SK-N-SH treated with all-trans-retinoic acid at 6 μM for 48 hours (cell line): ENCODE measurements around the gene DCDC2.
A peak's percentile ranks its signal among the peaks of the same experiment; 100 is the strongest.
"Not testable (repeated sequence)": the region's sequence is repeated elsewhere in the genome, so short reads cannot be mapped to it uniquely, and the experiment has no call there.

Source experiments
- ATAC-seq: fragments of 200-7000 bp; cut with Tn5 transposase; 3 replicates; pipeline ENCODE4 v1.9.1; 2020; ENCODE audit warnings: mild to moderate bottlenecking, moderate library complexity
- ARNTL ChIP-seq: fragments of 450-650 bp; formaldehyde crosslinking; IDR thresholded peaks from 2 replicates; pipeline ENCODE4 v1.5.0; 2020; ENCODE audit warnings: low read depth, mild to moderate bottlenecking, moderate library complexity, borderline replicate concordance
- BACH2 ChIP-seq: fragments of 250-450 bp; sonication (Bioruptor Pico); IDR thresholded peaks from 2 replicates; pipeline ENCODE4 v1.9.0; 2021; ENCODE audit warnings: mild to moderate bottlenecking, borderline replicate concordance
- CREB5 ChIP-seq: fragments of 250-450 bp; sonication (Bioruptor Pico); IDR thresholded peaks from 2 replicates; pipeline ENCODE4 v1.5.1; 2020; ENCODE audit warnings: low read depth, mild to moderate bottlenecking, moderate library complexity
- CSRNP3 ChIP-seq: fragments of 250-450 bp; sonication (Bioruptor Pico); IDR thresholded peaks from 2 replicates; pipeline ENCODE4 v1.5.1; 2021; ENCODE audit warnings: mild to moderate bottlenecking, moderate library complexity
- ESRRG ChIP-seq: fragments of 250-450 bp; sonication (Bioruptor Pico); IDR thresholded peaks from 2 replicates; pipeline ENCODE4 v1.6.1; 2021; ENCODE audit warnings: mild to moderate bottlenecking
- GLIS3 ChIP-seq: fragments of 250-450 bp; sonication (Bioruptor Pico); IDR thresholded peaks from 2 replicates; pipeline ENCODE4 v1.5.0; 2020; ENCODE audit warnings: mild to moderate bottlenecking, moderate library complexity
- ISL1 ChIP-seq: fragments of 250-450 bp; sonication (Bioruptor Pico); IDR thresholded peaks from 2 replicates; pipeline ENCODE4 v2.1.2; 2022; ENCODE audit warnings: mild to moderate bottlenecking, moderate library complexity
- OSR1 ChIP-seq: fragments of 250-450 bp; sonication (Bioruptor Pico); IDR thresholded peaks from 2 replicates; pipeline ENCODE4 v1.8.0; 2022; ENCODE audit warnings: moderate library complexity, mild to moderate bottlenecking, inconsistent platforms
- PATZ1 ChIP-seq: fragments of 250-450 bp; sonication (Bioruptor Pico); IDR thresholded peaks from 2 replicates; pipeline ENCODE4 v1.8.0; 2020; ENCODE audit warnings: mild to moderate bottlenecking, moderate library complexity, borderline replicate concordance
- PPARA ChIP-seq: fragments of 250-450 bp; sonication (Bioruptor Pico); IDR thresholded peaks from 2 replicates; pipeline ENCODE4 v1.5.0; 2020; ENCODE audit warnings: mild to moderate bottlenecking, borderline replicate concordance
- RARB ChIP-seq: fragments of 250-450 bp; sonication (Bioruptor Pico); IDR thresholded peaks from 2 replicates; pipeline ENCODE4 v1.8.0; 2021; ENCODE audit warnings: mild to moderate bottlenecking, moderate library complexity
- SNAI2 ChIP-seq: fragments of 250-450 bp; sonication (Bioruptor Pico); IDR thresholded peaks from 2 replicates; pipeline ENCODE4 v1.5.0; 2020; ENCODE audit warnings: mild to moderate bottlenecking, moderate library complexity
- TCF4 ChIP-seq: fragments of 250-450 bp; sonication (Bioruptor Pico); IDR thresholded peaks from 2 replicates; pipeline ENCODE4 v1.8.0; 2021; ENCODE audit warnings: mild to moderate bottlenecking, moderate library complexity, borderline replicate concordance
- TOX ChIP-seq: fragments of 250-450 bp; sonication (Bioruptor Pico); IDR thresholded peaks from 2 replicates; pipeline ENCODE4 v1.8.0; 2021; ENCODE audit warnings: mild to moderate bottlenecking, moderate library complexity, borderline replicate concordance
- TSHZ2 ChIP-seq: fragments of 250-450 bp; sonication (Bioruptor Pico); IDR thresholded peaks from 2 replicates; pipeline ENCODE4 v1.5.0; 2020; ENCODE audit warnings: mild to moderate bottlenecking, moderate library complexity
- ZC3H10 ChIP-seq: fragments of 250-450 bp; sonication (Bioruptor Pico); IDR thresholded peaks from 2 replicates; pipeline ENCODE4 v1.5.1; 2021; ENCODE audit warnings: mild to moderate bottlenecking, moderate library complexity
- ZFP3 ChIP-seq: fragments of 250-450 bp; sonication (Bioruptor Pico); IDR thresholded peaks from 2 replicates; pipeline ENCODE4 v1.5.0; 2020; ENCODE audit warnings: mild to moderate bottlenecking, moderate library complexity
- ZFP30 ChIP-seq: fragments of 450-650 bp; formaldehyde crosslinking; IDR thresholded peaks from 2 replicates; pipeline ENCODE4 v1.5.0; 2022; ENCODE audit warnings: mild to moderate bottlenecking, moderate library complexity
- ZNF565 ChIP-seq: fragments of 450-650 bp; formaldehyde crosslinking; conservative IDR thresholded peaks from 2 replicates; pipeline ENCODE4 v1.5.0; 2020; ENCODE audit warnings: low read depth, mild to moderate bottlenecking, moderate library complexity
- ZNF70 ChIP-seq: fragments of 450-650 bp; formaldehyde crosslinking; IDR thresholded peaks from 2 replicates; pipeline ENCODE4 v1.5.0; 2020; ENCODE audit warnings: mild to moderate bottlenecking, moderate library complexity
- ZNF8 ChIP-seq: fragments of 450-650 bp; formaldehyde crosslinking; IDR thresholded peaks from 2 replicates; pipeline ENCODE4 v1.5.0; 2020; ENCODE audit warnings: mild to moderate bottlenecking, moderate library complexity

DCDC2 gene

DNA sequence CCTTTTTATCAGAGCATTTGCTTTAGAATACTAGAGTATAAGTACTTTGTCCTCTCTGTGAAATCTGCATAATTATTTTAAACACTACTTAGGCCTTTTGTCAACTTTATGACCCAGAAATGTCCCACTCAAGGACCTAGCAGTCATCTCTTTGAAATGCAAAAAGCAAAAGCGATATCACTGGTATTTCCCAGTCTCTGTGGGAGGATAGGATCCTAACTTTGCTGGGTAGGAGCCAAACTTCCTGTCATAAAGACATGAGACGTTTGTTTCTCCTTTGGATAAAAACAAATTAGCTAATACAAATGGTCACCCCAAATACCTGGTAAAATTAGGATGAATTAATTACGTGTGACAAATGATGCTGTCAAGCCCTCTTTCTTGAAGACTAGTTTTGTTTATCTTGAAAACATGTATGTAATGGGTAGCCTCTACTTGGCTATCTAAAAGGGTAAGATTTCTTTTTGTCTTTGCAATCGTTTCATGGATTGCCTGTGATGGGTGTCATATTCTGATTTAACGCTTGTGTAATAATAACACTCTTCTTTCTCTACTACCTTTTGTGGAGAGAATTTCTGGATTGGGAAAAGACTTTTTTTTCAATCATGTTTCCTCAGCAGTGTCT, 36.2 kb downstream of the DCDC2 start:
- TF ChIP-seq OSR1 (CRISPR knock-in tag): no peak
- no peak for TF ChIP-seq ZFP3 (CRISPR knock-in tag)
- TF ChIP-seq ESRRG (CRISPR knock-in tag): no peak
- no peak for TF ChIP-seq ISL1 (CRISPR knock-in tag)
- no peak for TF ChIP-seq ZNF8 (CRISPR knock-in tag)
- no peak for TF ChIP-seq PATZ1
- no peak for TF ChIP-seq TSHZ2
- TF ChIP-seq ZNF565 (CRISPR knock-in tag): no peak
- TF ChIP-seq ARNTL (CRISPR knock-in tag): no peak
- TF ChIP-seq GLIS3 (CRISPR knock-in tag): no peak
- no peak for TF ChIP-seq CSRNP3 (CRISPR knock-in tag)
- TF ChIP-seq CREB5 (CRISPR knock-in tag): no peak
- ATAC-seq: no peak

DNA sequence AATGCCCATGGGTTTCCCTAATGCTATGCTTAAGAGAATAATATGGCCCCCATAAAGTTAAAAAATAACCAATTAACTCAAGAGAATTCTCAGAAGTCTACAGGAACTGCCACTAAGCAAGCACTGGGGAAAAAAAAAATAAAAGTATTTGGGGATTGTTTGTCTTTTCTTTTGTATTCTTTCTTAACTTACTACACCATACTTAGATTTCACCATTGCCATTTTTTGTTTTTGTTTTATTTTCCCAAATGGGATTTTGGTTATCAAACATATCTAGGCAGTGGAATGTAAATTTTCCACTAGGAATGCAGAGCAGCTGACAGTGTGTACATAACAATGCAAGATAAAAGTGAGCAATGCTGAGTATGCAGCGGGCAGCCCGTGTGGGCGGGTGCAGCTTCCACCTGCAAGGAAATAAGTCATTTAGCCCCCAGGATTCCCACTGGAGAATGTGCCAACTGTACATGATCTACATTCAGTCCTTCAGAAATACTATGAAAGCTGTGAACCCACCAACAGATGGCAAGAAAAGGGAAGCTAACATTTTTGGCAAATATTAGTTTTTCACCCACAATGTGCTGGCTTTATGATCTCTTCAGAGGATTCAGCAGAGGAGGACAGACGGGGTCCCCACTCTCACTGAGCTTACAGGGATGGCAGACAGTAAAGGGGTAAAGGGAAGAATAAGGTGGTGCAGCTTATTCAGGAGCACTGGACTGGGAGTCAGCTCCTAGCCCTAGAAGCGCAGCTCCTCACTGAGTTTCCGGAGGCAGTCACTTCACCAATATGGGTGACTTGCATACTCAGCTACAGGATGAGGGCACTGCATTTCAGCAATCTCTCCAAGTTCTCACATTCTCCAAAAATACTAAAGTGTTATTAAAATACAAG, 44.4 kb downstream of the DCDC2 start:
- no peak for ATAC-seq
- no peak for TF ChIP-seq ZFP30 (CRISPR knock-in tag)
- TF ChIP-seq TOX (CRISPR knock-in tag): no peak
- no peak for TF ChIP-seq ZNF70 (CRISPR knock-in tag)
- no peak for TF ChIP-seq ESRRG (CRISPR knock-in tag)
- TF ChIP-seq ISL1 (CRISPR knock-in tag): peak; percentile 75
- TF ChIP-seq TCF4 (CRISPR knock-in tag): no peak
- TF ChIP-seq ARNTL (CRISPR knock-in tag): no peak

- not testable (repeated sequence) for ATAC-seq
Measured at GRCh38 chr6:24311775-24312174, 46.1 kb downstream of the DCDC2 start.

GRCh38 chr6:24307881-24308280, 50.0 kb downstream of the DCDC2 start:
- no peak for ATAC-seq
- TF ChIP-seq CSRNP3 (CRISPR knock-in tag) (no peak), ZNF70 (CRISPR knock-in tag) (no peak), ZC3H10 (CRISPR knock-in tag) (no peak), SNAI2 (CRISPR knock-in tag) (no peak), ZFP30 (CRISPR knock-in tag) (no peak), ISL1 (CRISPR knock-in tag) (no peak), GLIS3 (CRISPR knock-in tag) (no peak), OSR1 (CRISPR knock-in tag) (no peak), RARB (no peak), ESRRG (CRISPR knock-in tag) (no peak), TSHZ2 (no peak), BACH2 (no peak), PPARA (CRISPR knock-in tag) (no peak), ZNF565 (CRISPR knock-in tag) (no peak), TCF4 (CRISPR knock-in tag) (no peak)
